ENCODE measurements around the gene MSH6.
"Not testable (repeated sequence)": the region's sequence is repeated elsewhere in the genome, so short reads cannot be mapped to it uniquely, and the experiment has no call there.

MSH6 gene

GRCh38 chr2:47838249-47838648 lies 55.3 kb downstream of the MSH6 start:
- DNase-seq (ENCODE audit: low read depth) = no peak
- no peak for TF ChIP-seq CTCF (conservative IDR thresholded peaks at IDR 0.05; ENCODE audit: low read depth, low read length)
- H3K4me3 ChIP-seq (ENCODE audit: low read depth, low read length) = no peak overlapping the region

GRCh38 chr2:47838686-47839085 lies 55.7 kb downstream of the MSH6 start:
- no peak for TF ChIP-seq CTCF (conservative IDR thresholded peaks at IDR 0.05; ENCODE audit: low read depth, low read length)
- DNase-seq (ENCODE audit: low read depth) = no peak
- no peak overlapping the region for H3K4me3 ChIP-seq (ENCODE audit: low read depth, low read length)

GRCh38 chr2:47842846-47843245 lies 59.9 kb downstream of the MSH6 start:
- no peak overlapping the region for H3K4me3 ChIP-seq (ENCODE audit: low read depth, low read length)
- no peak for TF ChIP-seq CTCF (conservative IDR thresholded peaks at IDR 0.05; ENCODE audit: low read depth, low read length)
- no peak for DNase-seq (ENCODE audit: low read depth)

- no peak overlapping the region for H3K4me3 ChIP-seq (ENCODE audit: low read depth, low read length)
- TF ChIP-seq CTCF (conservative IDR thresholded peaks at IDR 0.05; ENCODE audit: low read depth, low read length) = no peak
- DNase-seq (ENCODE audit: low read depth) = no peak
Measured at GRCh38 chr2:47843407-47843806, 60.5 kb downstream of the MSH6 start.

- TF ChIP-seq CTCF (conservative IDR thresholded peaks at IDR 0.05; ENCODE audit: low read depth, low read length) = no peak
- no peak for DNase-seq (ENCODE audit: low read depth)
- H3K4me3 ChIP-seq (ENCODE audit: low read depth, low read length) = no peak overlapping the region
Measured at GRCh38 chr2:47844162-47844561, 61.2 kb downstream of the MSH6 start.

GRCh38 chr2:47849368-47849767 lies 66.4 kb downstream of the MSH6 start:
- no peak overlapping the region for H3K4me3 ChIP-seq (ENCODE audit: low read depth, low read length)
- TF ChIP-seq CTCF (conservative IDR thresholded peaks at IDR 0.05; ENCODE audit: low read depth, low read length) = no peak
- no peak for DNase-seq (ENCODE audit: low read depth)

- no peak for DNase-seq (ENCODE audit: low read depth)
- H3K4me3 ChIP-seq (ENCODE audit: low read depth, low read length) = no peak overlapping the region
- TF ChIP-seq CTCF (conservative IDR thresholded peaks at IDR 0.05; ENCODE audit: low read depth, low read length) = no peak
Measured at GRCh38 chr2:47850198-47850597, 67.3 kb downstream of the MSH6 start.

- DNase-seq (ENCODE audit: low read depth) = peak; percentile 55
Measured at GRCh38 chr2:47853067-47853777, 70.3 kb downstream of the MSH6 start.

More at GRCh38 chr2:47853067-47853777, 70.3 kb downstream of the MSH6 start:
- not testable (repeated sequence) for H3K4me3 ChIP-seq (ENCODE audit: low read depth, low read length)

Data from choroid plexus epithelial cell (primary cell).